ENCODE measurements around the gene MOB3B.

GRCh38 chr9:27535701-27536118 is 6.1 kb upstream of the MOB3B start:
- TF ChIP-seq REST (IDR thresholded peaks at IDR 0.05; ENCODE audit: insufficient read depth in 1 of 2, low read depth in 2 of 2, low read length in 2 of 2) (no peak), TAF1 (IDR thresholded peaks at IDR 0.05; ENCODE audit: borderline replicate concordance, insufficient read depth, low read length) (no peak), POLR2AphosphoS5 (IDR thresholded peaks at IDR 0.05; ENCODE audit: low read depth, low read length) (no peak)

Data from PFSK-1 (cell line).